SJSA1 (cell line): ENCODE data around the gene TYW1. TPM values are rescaled to one million over a fixed set of nuclear protein-coding genes. Genes with fewer than 3 reads are reported as not detected.
"Not testable (repeated sequence)": the region's sequence is repeated elsewhere in the genome, so short reads cannot be mapped to it uniquely, and the experiment has no call there.

ENCODE experiments used
- DNase-seq, 2 experiments: peaks; one replicate each; pipeline ENCODE4 v3.0.0-alpha.2; 2015 to 2020; ENCODE audit warnings: low spot score in 2 of 2, low read depth in 1 of 2
- H3K27ac ChIP-seq: fragments of 250-450 bp; sonication (Bioruptor Pico); 2 replicates; pipeline ENCODE4 v1.5.1; 2020; ENCODE audit warnings: mild to moderate bottlenecking, moderate library complexity
- H3K27me3 ChIP-seq: fragments of 250-450 bp; sonication (Bioruptor Pico); replicated peaks from 2 replicates; pipeline ENCODE4 v1.5.1; 2020; ENCODE audit warnings: mild to moderate bottlenecking, moderate library complexity
- H3K36me3 ChIP-seq: fragments of 250-450 bp; sonication (Bioruptor Pico); 2 replicates; pipeline ENCODE4 v1.5.1; 2020; ENCODE audit warnings: mild to moderate bottlenecking
- H3K4me1 ChIP-seq: fragments of 250-450 bp; sonication (Bioruptor Pico); replicated peaks from 2 replicates; pipeline ENCODE4 v1.6.1; 2021; ENCODE audit warnings: mild to moderate bottlenecking
- H3K4me3 ChIP-seq: fragments of 250-450 bp; sonication (Bioruptor Pico); 2 replicates; pipeline ENCODE4 v1.5.1; 2020; ENCODE audit warnings: mild to moderate bottlenecking
- H3K9me3 ChIP-seq: fragments of 250-450 bp; sonication (Bioruptor Pico); replicated peaks from 2 replicates; pipeline ENCODE4 v1.5.1; 2020; ENCODE audit warnings: mild to moderate bottlenecking
- total RNA-seq: library from RNA; depleted of rRNA; stranded (reverse); fragments of >200 nt; shearing (Covaris generic); gene quantifications from 2 replicates; pipeline ENCODE4 v1.2.3, GENCODE V29; 2014

TYW1 gene
- total RNA-seq, 1 experiment from 2014 or later, result 17.3 TPM

DNA sequence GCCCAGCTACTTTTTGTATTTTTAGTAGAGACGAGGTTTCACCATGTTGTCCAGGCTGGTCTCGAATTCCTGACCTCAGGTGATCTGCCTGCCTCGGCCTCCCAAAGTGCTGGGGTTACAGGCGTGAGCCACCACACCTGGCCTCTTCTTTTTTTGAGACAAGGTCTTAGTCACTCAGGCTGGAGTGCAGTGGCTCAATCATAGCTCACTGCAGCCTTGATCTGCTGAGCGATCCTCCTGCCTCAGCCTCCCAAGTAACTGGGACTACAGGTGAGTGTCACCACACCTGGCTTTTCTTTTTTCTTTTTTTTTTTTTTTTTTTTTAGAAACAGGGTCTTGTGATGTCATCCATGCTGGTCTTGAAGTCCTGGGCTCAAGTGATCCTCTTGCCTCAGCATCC is 27.6 kb upstream of the TYW1 start:
- H3K27ac ChIP-seq, H3K4me3 ChIP-seq, DNase-seq, H3K27me3 ChIP-seq, H3K36me3 ChIP-seq, H3K9me3 ChIP-seq, H3K4me1 ChIP-seq: not testable (repeated sequence)

- DNase-seq, result no peak
- Histone ChIP-seq H3K27ac (no peak overlapping the region), H3K9me3 (no peaks in the 10 kb centered on the region), H3K4me1 (peaks cover 6% of the 10 kb centered on the region), H3K4me3 (no peak overlapping the region), H3K27me3 (no peaks in the 10 kb centered on the region), H3K36me3 (no peaks in the 10 kb centered on the region)
Measured at GRCh38 chr7:66970310-66970709, 26.3 kb upstream of the TYW1 start.

- Histone ChIP-seq H3K27me3 (no peaks in the 10 kb centered on the region), H3K4me1 (no peaks in the 10 kb centered on the region), H3K4me3 (no peak overlapping the region), H3K36me3 (no peaks in the 10 kb centered on the region), H3K9me3 (no peaks in the 10 kb centered on the region), H3K27ac (no peak overlapping the region)
- no peak for DNase-seq
Measured at GRCh38 chr7:66974986-66975590, 21.5 kb upstream of the TYW1 start.

- not testable (repeated sequence) for DNase-seq, H3K4me1 ChIP-seq, H3K36me3 ChIP-seq, H3K4me3 ChIP-seq, H3K27me3 ChIP-seq, H3K9me3 ChIP-seq, H3K27ac ChIP-seq
Measured at GRCh38 chr7:66978312-66978711, 18.3 kb upstream of the TYW1 start.

GRCh38 chr7:66979013-66979412 is 17.6 kb upstream of the TYW1 start:
- not testable (repeated sequence) for H3K9me3 ChIP-seq, H3K4me3 ChIP-seq, H3K27me3 ChIP-seq, DNase-seq, H3K4me1 ChIP-seq, H3K36me3 ChIP-seq, H3K27ac ChIP-seq

DNA sequence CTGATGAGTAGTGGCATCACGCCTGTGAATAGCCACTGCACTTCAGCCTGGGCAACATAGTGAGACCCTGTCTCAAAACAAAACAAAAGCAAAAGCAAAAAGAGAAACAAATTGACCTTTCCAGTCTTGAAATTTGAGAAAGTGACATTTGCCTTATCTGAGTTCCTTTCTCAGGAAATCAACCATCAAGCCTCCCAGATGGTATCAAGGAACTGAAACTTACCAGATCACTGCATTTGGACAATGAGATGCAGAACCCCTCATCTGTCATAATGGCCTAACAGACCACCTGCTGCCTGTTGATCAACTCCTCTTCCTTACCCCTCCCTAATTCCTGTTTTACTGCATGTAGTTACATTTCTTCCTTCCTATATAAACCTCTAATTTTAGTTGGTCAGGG is 16.3 kb upstream of the TYW1 start:
- H3K9me3 ChIP-seq, DNase-seq, H3K4me3 ChIP-seq, H3K27ac ChIP-seq, H3K36me3 ChIP-seq, H3K4me1 ChIP-seq, H3K27me3 ChIP-seq: not testable (repeated sequence)

- peaks cover 31% of the 10 kb centered on the region for H3K36me3 ChIP-seq
- not testable (repeated sequence) for H3K27me3 ChIP-seq, H3K27ac ChIP-seq, H3K4me3 ChIP-seq, H3K9me3 ChIP-seq, DNase-seq, H3K4me1 ChIP-seq
Measured at GRCh38 chr7:66989552-66989951, 7.1 kb upstream of the TYW1 start.

- Histone ChIP-seq H3K27ac (peak overlapping the region; percentile 91), H3K36me3 (peaks cover 20% of the 10 kb centered on the region), H3K4me3 (peak overlapping the region; percentile 50)
- not testable (repeated sequence) for DNase-seq, H3K4me1 ChIP-seq, H3K27me3 ChIP-seq, H3K9me3 ChIP-seq
Measured at GRCh38 chr7:66994051-66994450, 2.6 kb upstream of the TYW1 start.

DNA sequence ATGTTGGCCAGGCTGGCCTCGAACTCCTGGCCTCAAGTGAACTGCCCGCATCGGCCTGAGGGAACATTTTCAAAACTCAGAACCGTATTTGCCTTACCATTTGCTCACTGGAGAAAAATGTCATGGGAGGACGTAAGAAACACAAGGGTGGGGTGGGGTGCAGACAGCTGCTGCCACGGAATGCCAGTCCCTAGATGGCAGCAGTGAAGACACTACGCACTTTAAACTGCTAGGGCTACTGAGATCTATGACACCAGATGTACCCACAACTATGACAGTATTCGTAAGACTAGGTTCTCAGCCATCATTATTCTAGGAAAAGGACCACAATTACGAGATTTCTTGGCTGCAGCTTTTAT is 2.0 kb upstream of the TYW1 start:
- H3K9me3 ChIP-seq, H3K27me3 ChIP-seq, H3K4me1 ChIP-seq: not testable (repeated sequence)
- Histone ChIP-seq H3K4me3 (peak overlapping the region; percentile 50), H3K36me3 (peaks cover 18% of the 10 kb centered on the region), H3K27ac (peak overlapping the region; percentile 91)
- peak; percentile 81 to 85 for DNase-seq

GRCh38 chr7:66995050-66995776 is 1.4 kb upstream of the TYW1 start, which contains the start of gene SBDS:
Gene SBDS (minus strand): TSS chr7:66995586. CDS start chr7:66995417, 169 bp downstream.
- Histone ChIP-seq H3K27ac (peak within 1 kb of the TSS; percentile 91), H3K4me3 (peak within 1 kb of the TSS; percentile 50), H3K36me3 (peaks cover 18% of the 10 kb centered on the region)
- H3K4me1 ChIP-seq, H3K27me3 ChIP-seq, H3K9me3 ChIP-seq: not testable (repeated sequence)
- DNase-seq, result peak; percentile 97

DNA sequence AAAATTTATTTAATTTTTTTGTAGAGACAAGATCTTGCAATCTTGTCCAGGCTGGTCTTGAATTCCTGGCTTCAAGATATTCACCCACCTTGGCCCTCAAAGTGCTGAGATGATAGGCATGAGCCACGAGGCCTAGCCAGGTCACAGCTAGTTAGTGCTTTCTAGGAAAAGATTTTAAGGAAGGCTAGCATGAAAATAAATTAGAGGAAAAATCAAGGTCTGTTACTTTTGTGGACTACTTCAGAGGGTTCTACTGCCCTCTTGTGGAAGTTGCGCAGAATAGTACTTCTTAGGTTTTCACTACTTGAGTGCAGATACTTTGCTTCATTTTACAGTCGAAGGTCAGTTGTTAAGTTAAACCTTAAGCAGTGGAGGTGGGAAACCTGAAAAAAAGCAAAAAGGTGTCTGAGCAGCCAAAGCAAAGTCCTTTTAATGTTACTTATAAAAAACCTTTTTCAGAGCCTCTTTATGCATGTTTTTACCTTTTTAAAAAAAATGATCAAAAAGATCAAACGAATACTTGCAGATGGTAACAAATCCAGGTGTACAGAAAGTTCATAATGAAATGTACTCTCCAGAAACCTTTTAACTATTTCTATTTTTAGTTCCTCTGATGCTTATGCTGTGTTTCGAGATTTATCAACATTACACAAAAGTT is 4.1 kb downstream of the TYW1 start:
- not testable (repeated sequence) for H3K4me3 ChIP-seq, H3K27ac ChIP-seq, DNase-seq, H3K27me3 ChIP-seq, H3K4me1 ChIP-seq, H3K9me3 ChIP-seq, H3K36me3 ChIP-seq

DNA sequence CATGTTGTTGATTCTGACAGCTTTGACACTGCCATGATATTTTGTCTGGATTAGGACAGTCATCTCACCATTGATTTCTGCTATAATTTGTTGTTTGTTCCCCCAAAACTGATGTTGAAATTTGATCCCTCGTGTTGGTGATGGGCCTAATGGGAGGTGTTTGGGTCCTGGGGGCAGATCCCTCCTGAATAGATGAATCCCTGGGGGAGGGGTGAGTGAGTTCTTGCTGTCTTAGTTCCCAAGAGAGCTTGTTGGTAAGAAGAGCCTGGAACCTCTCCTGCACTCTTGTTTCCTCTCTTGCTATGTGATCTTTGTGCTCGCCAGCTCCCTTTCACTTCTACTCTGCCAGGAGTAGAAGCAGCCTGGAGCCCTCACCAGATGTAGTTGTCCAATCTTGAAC is 7.5 kb downstream of the TYW1 start:
- not testable (repeated sequence) for H3K27ac ChIP-seq, DNase-seq, H3K27me3 ChIP-seq

GRCh38 chr7:67006965-67007364 is 10.3 kb downstream of the TYW1 start:
- Histone ChIP-seq H3K36me3 (peaks cover 3% of the 10 kb centered on the region), H3K4me3 (no peak overlapping the region), H3K27ac (no peak overlapping the region), H3K4me1 (no peaks in the 10 kb centered on the region), H3K27me3 (no peaks in the 10 kb centered on the region), H3K9me3 (no peaks in the 10 kb centered on the region)
- DNase-seq, result no peak

More for the DNA sequence above, 7.5 kb downstream of the TYW1 start:
- H3K36me3 ChIP-seq, H3K9me3 ChIP-seq, H3K4me3 ChIP-seq, H3K4me1 ChIP-seq: not testable (repeated sequence)

- no peaks in the 10 kb centered on the region for H3K4me1 ChIP-seq
- no peak overlapping the region for H3K27ac ChIP-seq
- H3K4me3 ChIP-seq, result no peak overlapping the region
- no peaks in the 10 kb centered on the region for H3K27me3 ChIP-seq
- peaks cover 3% of the 10 kb centered on the region for H3K36me3 ChIP-seq
- no peaks in the 10 kb centered on the region for H3K9me3 ChIP-seq
- DNase-seq, result no peak
Measured at GRCh38 chr7:67008260-67008659, 11.6 kb downstream of the TYW1 start.
